GM15510 (cell line): ENCODE results near the gene CAMKMT.

ENCODE experiments used
- POLR2A ChIP-seq: IDR thresholded peaks from 3 replicates; pipeline ENCODE4 v1.6.1; 2011; ENCODE audit warnings: borderline replicate concordance; ENCODE audit not compliant: insufficient read length; ENCODE audit errors: extremely low read depth

CAMKMT gene

DNA sequence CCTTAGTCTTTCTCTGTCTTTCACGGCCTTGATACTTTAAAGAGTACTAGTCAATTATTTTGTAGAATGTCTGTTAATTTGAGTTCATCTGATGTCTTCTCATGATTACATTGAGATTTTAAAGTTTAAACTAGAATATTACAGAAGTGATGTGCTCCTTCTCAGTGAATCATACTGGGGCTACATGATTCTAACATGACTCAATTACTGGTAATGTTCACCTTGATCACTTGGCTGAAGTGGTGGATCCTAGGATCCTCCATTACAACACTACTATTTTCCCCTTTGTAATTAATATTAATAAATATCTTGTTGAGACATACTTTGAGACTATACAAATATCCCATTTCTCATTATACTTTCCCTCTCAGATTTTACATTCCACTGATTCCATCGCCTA, 148.5 kb downstream of the CAMKMT start:
- no peak for TF ChIP-seq POLR2A

- TF ChIP-seq POLR2A = no peak
Observed at GRCh38 chr2:44515416-44515815, 153.7 kb downstream of the CAMKMT start.

DNA sequence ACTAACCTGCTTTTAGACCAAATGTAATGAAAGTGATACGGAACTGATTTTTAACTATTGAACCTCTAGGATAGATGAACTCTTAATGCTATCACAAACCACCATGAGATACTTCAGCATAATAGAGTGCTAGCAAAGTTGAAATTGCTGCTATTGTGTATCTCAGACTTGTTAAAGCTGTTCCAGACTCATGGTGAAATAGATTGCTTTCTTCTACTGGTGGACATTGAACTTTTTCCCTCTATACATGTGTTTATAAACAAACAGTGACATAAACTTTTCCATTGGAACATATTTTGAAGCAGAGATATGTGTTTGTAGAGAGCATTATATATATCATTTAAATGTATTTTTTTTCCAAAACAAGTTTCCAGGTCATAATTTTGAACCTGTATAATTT, 157.3 kb downstream of the CAMKMT start:
- TF ChIP-seq POLR2A = no peak

GRCh38 chr2:44522846-44523245, 161.1 kb downstream of the CAMKMT start:
- no peak for TF ChIP-seq POLR2A

DNA sequence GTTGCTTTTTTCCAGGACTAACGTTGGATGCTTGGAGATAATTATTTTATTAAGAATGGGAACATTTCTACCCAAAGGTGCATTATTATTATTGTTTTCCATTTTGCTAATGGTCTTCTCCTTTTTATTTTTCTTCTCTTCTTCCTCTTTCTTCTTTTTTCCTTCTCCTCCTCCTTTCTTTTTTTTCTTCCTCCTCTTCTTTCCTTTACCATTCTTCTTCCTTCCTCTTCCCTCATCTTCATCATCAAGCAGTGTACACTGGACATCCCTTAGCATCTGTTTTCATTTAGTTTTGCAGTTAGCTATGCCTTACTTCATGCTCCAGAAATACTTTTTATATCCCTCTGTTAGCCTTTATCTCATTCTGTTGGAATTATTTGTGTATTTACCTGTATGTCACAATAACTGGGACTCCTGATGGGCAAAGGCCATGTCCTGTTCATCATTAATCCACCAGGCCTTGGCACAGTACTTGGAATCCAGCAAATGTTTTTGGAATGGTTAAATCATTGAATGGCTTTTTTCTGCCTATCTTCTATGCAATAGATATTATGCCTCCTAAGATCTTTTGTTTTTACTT, 162.7 kb downstream of the CAMKMT start:
- no peak for TF ChIP-seq POLR2A

GRCh38 chr2:44526352-44526751, 164.6 kb downstream of the CAMKMT start:
- no peak for TF ChIP-seq POLR2A

GRCh38 chr2:44528595-44528994, 166.8 kb downstream of the CAMKMT start:
- no peak for TF ChIP-seq POLR2A

- TF ChIP-seq POLR2A = no peak
Observed at GRCh38 chr2:44529448-44529847, 167.7 kb downstream of the CAMKMT start.

DNA sequence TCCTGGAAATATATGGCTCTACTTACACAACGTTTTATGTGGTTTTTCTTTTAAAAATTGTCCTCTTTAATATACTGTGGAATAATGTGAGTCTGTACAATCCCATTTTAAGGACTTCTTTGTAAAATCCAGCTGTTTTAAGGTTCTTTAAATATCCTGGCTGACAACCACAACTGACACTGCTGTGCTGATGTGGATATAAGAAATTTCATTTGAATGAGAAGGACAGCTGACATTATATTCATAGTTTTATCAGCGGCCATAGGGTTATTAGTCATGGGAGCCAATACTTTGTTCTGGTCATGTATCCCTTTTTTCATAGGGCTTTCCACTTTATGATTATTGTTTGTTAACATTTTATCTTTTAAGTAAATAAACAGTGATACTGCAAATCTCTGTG, 169.5 kb downstream of the CAMKMT start:
- no peak for TF ChIP-seq POLR2A

DNA sequence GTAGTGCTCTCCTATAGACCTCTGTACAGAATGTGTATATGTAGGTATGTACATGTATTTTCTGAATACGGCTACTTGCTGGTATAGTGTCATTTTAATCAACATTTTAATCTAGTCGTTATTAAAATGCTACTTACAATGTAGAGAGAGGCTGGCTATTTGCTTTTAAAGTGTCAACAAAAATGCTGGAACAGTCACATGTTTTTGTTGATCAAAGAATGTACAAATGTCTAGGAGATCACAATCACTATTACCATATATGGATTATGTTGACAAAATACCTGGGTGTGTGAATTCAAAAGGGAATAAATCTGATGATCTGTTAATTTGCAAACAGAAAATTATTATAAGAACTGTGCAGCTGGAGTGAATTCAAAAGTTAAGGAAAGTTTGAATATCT, 170.3 kb downstream of the CAMKMT start:
- no peak for TF ChIP-seq POLR2A

DNA sequence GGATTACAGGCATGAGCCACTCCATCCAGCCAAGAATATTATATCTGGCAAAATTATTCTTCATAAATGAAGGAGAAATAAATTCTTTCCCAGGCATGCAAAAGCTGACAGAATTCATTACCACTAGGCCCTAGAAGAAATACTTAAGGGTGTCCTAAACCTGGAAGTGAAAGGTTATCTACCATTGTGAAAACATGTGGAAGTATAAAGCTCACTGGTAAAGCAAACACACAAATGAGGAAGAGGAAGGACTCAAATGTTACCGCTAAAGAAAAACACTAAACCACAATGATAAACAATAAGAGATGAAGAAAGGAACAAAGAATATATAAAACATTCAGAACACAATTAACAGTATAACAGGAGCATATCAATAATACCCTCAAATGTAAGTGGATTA, 171.8 kb downstream of the CAMKMT start:
- no peak for TF ChIP-seq POLR2A

DNA sequence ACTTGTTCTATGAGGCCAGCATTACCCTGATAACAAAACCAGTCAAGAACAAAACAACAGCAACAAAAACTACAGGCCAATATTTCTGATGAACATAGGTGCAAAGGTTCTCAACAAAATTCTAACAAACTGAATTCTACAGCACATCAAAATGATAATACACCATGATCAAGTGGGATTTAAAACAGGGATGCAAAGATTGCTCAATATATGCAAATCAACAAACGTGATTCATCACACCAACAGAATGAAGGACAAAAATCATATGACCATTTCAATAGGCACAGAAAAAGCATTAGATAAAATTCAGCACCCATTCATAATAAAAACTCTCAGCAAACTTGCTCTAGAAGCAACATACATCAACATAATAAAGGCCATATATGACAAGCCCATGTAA, 173.6 kb downstream of the CAMKMT start:
- no peak for TF ChIP-seq POLR2A

DNA sequence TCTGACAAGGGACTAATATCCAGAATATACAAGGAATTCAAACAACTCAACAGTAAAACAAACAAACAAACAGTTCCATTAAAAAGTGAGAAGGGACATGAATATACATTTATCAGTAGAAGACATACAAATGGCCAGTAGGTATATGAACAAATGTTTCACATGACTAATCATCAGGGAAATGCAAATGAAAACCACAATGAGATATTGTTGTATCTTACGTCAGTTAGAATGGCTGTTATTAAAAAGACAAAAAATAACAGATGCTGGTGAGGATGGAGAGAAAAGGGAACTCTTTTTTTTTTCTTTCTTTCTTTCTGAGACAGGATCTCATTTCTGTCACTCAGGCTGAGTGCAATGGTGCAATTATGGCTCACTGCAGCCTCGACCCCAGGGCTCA, 175.5 kb downstream of the CAMKMT start:
- TF ChIP-seq POLR2A = no peak

DNA sequence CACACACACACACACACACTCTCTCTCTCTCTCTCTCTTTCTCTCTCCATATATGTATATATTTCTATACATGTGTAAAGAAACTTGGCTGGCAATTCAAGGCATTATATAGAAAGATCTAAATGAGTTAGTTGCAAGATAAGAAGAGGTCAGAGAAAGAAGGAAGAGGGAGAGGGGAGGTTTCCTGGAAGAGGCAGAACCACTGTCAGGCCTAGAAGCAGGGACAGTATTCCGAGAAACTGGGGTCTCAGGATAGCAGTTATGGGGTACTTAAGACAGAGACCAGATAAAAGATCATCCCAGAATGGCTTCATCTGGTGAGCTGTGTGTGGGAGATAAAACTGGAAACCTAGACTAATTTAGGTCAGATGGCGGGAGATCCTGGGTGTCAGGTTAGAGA, 180.8 kb downstream of the CAMKMT start:
- TF ChIP-seq POLR2A = no peak

- no peak for TF ChIP-seq POLR2A
Observed at GRCh38 chr2:44543773-44544725, 182.3 kb downstream of the CAMKMT start.

DNA sequence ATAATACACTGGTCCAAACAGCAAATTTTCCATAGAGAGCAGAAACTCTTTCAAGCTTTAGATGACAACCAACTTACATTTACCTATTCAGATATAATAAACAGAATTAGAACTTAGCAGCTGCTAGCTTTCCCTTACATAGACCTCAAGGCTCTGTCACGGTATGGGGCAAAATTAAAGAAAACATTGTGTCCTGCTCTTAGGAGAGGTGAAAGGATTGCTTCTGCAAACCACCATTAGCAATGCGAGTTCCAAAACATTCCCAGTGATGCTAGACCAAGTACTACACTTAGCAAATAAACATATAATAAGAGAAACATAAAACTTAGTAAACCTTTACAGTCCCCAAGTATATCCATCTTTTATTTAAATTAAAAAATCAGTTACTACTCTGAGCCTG, 183.3 kb downstream of the CAMKMT start:
- no peak for TF ChIP-seq POLR2A
